HG03378 (cell line): Measurements from ENCODE around the gene AHI1.

Experiments
- ATAC-seq: cut with Tn5 transposase; IDR thresholded peaks from one replicate; pipeline ENCODE4 v1.9.1; 2021; ENCODE audit warnings: mild to moderate bottlenecking, moderate library complexity; ENCODE audit not compliant: unreplicated experiment

Gene AHI1

GRCh38 chr6:135497412-135498184 lies at the start of gene AHI1:
Gene AHI1 (minus strand): TSS chr6:135497740. CDS start chr6:135492237, 5,503 bp downstream.
- ATAC-seq, result peak; percentile 86

DNA sequence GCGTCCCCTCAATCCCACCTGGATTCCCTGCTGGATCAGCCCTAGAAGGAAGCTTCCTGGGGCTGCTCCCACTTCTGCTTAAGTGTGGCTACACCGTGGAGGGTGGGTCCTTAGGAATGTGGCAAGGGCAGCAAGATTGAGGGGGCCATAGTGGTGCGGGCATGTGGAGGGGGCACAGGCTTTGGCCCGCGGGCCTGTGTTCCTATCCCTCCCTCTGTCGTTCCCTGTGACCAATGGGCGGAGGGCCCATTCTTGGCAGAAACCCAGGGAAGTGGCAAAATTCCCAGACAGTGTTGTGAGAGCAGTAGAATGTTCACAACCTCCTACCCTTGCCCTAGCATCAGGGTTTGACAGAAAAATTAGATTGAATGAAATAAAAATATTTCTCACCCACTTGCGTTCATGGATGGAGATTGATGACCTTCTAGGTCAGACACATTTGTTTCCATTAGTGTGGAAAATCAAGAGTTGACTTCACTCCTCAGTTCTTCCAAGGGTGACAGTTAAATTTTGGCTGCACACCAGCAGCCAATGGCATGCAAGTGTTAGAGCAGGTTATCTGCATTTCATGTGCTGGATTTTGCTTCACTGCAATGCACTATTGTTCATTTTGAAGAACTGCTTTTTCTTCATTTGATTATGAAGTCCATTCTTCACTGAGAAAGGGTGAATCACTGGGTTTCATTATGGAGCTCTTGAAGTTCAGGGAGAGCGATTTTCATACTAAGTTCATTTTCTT lies 49.3 kb upstream of the AHI1 start:
- ATAC-seq, result no peak

DNA sequence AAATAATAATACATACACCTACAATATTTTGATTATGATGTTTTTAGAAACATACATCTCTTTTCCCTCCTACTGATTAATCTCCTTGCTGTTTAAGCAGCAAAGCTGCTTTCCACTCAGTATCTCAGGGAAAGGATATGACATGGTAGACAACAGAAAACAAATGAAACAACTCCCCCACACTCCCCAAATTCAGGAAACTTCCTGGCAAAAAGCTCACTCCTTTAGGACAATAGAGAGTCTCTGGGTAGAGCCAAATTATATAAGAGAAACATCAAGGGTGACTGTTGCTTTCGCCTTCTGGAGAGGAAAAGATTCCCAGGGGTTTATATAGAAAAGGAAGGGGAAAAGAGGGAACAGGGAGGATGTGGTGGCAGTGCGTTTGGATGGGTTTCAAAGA lies 48.7 kb upstream of the AHI1 start:
- ATAC-seq, result no peak

GRCh38 chr6:135540207-135540840 lies 42.8 kb upstream of the AHI1 start:
- ATAC-seq, result no peak

DNA sequence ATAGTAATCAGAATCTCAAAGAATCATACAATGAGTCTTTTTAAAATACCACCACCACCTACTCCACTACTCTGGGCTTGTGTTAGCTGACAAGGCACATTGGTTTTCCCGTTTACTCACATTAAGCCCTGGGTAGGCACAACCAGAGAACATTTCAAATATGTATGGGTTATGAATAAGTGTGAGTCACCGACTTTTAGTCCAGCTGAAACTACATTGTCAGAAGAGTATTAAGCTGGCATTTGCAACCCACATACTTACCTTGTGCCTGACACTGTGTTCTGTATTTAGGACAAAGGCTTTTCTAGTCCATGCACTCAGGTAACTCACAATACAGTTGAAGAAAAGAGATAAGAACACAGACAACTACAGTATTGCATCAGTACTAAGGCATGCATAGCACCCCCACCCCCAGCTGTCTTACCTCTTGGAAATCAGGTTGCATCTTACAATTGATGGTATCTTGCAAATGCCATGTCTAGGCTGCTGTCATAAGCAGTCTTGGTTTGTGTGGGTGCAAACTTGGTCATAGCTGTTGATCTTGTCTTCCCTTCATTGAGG lies 40.3 kb upstream of the AHI1 start:
- no peak for ATAC-seq

DNA sequence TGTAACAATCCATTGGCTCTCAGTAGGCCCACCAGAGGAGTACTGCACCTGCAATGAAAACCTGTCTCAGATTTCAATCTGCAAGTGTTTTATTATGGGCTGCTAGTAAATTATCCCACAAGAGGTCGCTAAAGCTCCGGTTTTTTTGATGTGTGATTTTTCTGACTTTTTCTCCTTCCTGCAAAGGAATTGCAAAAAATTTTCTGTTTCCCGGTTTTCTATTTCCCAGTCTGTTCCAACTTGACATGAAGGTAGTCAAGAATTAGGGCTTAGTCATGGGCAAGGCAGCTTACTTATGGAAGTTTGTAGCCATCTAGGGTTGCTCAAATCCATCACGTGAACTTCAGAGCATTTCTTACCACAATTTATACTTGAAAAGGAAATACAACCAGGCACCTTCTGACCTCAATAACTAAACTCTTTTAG lies 38.5 kb upstream of the AHI1 start:
- ATAC-seq, result no peak

DNA sequence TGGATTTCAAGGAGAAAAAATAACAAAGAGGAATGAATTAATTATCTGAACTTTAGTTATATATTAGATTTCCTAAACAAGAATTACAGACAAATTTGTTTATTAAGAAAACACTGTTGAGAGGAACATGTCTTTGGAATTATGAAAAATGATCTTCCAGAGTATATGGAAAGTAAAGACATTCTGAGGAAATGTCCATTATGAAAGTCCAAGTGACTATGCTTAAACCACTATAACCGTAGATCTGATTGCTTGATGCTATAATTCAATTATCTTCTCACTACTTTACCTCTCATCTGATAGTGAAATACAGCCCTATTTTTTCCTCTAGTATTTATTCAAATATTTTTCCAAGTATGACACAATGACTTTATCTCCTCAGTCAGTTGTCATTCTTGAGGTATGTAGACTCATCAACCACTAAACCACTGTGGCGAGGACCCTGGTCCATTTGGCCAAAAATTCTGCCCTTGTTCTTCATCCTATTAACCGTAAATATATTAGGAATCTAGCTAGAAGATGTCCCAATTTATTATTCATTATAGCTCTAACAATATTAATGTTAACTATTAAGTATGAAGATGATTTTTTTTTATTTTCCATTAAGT lies 37.3 kb upstream of the AHI1 start:
- no peak for ATAC-seq

DNA sequence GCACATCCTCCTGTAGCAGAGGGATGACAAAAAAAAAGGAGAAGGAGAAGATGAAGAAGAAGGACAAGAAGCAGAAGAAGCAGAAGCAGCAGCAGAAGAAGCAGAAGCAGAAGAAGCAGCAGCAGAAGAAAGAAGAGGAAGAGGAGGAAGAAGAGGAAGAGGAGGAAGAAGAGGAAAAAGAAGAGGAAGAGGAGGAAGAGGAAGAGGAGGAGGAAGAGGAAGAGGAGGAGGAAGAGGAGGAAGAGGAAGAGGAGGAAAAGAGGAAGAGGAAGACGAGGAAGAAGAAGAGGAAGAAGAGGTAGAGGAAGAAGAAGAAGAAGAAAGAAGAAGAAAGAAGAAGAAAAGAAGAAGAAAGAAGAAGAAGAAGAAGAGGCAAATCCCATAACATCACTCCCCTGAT lies 35.0 kb upstream of the AHI1 start:
- ATAC-seq, result no peak

DNA sequence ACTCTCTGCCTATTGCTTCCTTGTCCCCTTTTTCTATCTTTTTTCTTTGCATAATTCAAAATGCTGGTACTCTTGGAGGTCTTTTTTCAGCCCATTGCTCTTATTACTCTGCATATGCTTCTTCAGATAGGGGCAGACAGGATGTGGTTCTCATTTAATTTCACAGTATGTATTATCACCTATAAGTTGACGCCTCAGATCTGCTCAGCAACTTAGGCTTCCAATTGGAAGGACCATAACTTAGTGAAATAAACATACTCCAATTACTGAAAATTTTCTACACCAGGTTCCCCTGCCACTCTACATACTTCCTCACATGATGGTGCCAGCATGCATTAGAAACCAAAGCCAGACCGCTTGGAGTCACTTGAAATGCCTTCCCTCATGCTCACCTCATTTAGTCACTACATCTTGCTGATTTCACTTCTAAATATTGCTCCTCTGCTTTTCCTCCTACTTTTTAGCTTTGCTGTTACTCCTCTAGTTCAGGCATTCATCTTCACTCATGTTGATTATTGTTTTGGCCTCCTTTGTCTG lies 34.5 kb upstream of the AHI1 start:
- ATAC-seq, result no peak

GRCh38 chr6:135530113-135530512 lies 32.6 kb upstream of the AHI1 start:
- no peak for ATAC-seq

GRCh38 chr6:135527960-135528249 lies 30.4 kb upstream of the AHI1 start:
- ATAC-seq, result no peak

DNA sequence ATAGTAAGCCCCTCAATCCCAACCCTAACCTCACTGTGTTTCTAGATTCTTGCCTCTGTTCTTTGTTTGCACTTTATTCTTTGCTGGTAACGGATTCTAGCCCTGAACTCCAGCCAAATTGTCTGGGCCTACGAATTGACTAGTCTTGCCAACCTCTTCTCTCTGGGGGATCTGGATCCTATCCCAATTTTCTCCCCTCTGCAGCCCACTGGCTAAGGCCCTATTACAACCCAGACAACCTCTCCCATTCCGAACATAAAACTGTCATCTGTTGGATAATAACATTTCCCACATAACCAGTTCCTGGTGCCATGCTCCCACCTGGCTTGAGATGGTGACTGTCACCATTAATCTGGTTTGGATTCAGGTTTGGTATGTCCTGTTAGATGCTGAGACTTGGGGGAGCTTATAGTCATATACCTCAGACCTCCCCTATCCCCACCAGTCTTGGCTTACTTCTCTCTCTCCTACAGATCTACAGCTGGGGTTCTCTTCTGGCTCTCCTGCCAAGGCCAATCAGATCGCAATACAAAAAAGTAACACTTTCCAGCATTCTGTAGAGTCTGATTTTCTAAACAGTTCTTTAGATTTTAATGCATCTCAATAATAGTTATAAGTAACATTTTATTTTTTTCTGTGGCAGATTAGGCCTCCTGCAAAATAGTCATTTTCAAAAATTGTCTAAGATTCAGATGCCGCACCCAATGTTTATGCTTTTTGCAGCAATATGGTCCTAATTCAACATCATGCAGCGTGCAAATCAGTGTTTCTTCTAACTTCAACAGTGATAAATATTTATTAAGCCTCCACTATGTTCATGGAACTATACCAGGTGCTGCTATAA lies 29.8 kb upstream of the AHI1 start:
- ATAC-seq, result no peak

- no peak for ATAC-seq
These were observed 28.1 kb upstream of the AHI1 start for GRCh38 chr6:135525594-135525993.

- no peak for ATAC-seq
These were observed 25.6 kb upstream of the AHI1 start for GRCh38 chr6:135522965-135523692.

DNA sequence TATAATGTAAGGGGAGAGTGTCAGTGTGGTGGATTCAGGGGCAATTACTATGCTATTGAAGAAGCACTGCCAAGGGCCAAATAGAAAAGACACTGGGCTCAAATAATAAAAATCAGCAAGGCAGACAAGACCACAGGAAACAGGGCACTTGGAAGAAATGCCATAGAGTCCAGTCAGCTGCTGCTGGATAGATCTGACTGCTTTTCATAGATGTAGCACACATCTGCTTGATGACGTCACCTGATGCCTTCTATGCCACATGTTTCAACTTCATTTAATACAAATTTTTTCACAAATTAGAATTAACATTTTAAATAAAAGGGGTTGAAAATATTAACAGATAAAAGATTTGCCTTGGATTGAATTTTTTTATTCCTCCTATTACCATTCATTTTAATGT lies 23.9 kb upstream of the AHI1 start:
- no peak for ATAC-seq

- no peak for ATAC-seq
These were observed 23.2 kb upstream of the AHI1 start for GRCh38 chr6:135520781-135521180.

DNA sequence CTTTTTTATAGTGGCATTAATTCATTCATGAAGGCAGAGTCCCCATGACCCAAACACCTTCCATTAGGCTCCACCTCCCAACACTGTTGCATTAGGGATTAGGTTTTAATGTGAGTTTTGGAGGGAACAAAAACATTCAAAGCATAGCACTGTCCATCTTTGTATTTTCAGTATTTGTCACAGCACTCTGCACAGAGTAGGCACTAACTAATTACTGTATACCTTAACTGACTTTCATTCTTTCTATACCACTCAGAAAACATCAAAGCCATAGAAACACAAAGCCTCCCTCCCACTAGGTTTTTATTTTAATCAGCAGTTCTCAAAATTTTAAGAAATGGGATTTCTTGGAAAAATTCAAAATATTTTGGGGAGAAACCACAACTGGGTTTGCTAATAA lies 21.8 kb upstream of the AHI1 start:
- no peak for ATAC-seq

DNA sequence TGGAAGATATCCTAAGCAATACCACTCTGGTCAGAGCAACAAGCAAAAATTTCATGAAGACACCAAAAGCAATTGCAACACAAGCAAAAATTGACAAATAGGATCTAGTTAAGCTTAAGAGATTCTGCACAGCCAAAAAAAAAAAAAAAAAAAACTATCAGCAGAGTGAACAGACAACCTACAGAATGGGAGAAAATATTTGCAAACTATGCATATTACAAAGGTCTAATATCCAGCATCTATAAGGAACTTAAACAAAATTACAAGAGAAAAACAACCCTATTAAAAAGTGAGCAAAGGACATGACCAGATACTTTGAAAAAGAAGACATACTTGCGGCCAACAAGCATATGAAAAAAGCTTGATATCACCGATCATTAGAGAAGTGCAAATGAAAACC lies 20.0 kb upstream of the AHI1 start:
- ATAC-seq, result no peak

DNA sequence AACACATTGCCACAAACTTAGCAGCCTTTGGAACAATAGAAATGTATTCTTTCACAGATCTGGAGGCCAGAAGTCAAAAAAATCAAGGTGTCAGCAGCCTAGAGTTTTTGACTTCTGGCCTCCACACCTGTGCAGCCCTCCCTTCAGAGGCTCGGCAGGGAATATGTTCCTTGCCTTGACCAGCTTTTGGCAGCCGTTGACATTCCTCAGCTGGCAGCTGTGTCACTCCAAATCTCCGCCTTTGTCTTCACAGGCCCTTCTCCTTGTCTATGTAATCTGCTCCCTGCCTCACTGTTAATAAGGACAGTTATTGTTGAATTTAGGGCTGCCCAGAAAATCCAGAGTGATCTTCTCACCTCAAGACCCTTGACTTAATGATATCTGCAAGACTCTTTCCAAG lies 17.2 kb upstream of the AHI1 start:
- no peak for ATAC-seq
